HPDE6-E6E7 (cell line): ENCODE measurements around the gene PPP1R2C.

Source experiments
- DNase-seq: peaks from one replicate; pipeline ENCODE4 v3.0.0; 2011; ENCODE audit warnings: missing footprints; ENCODE audit errors: extremely low spot score

The PPP1R2C gene

GRCh38 chrX:42748067-42748850, 29.7 kb downstream of the PPP1R2C start:
- no peak for DNase-seq

GRCh38 chrX:42746606-42747005, 31.4 kb downstream of the PPP1R2C start:
- DNase-seq: no peak

GRCh38 chrX:42740456-42740855, 37.5 kb downstream of the PPP1R2C start:
- DNase-seq: no peak

- no peak for DNase-seq
These were observed 38.2 kb downstream of the PPP1R2C start for GRCh38 chrX:42739741-42740140.

GRCh38 chrX:42739258-42739657, 38.7 kb downstream of the PPP1R2C start:
- DNase-seq: no peak

- DNase-seq: no peak
These were observed 39.4 kb downstream of the PPP1R2C start for GRCh38 chrX:42738552-42738951.

GRCh38 chrX:42735250-42735649, 42.7 kb downstream of the PPP1R2C start:
- DNase-seq: no peak

GRCh38 chrX:42732506-42732905, 45.5 kb downstream of the PPP1R2C start:
- no peak for DNase-seq
